Left lung (tissue), 10 donors: Measurements from ENCODE around the gene LMAN1L. TPM values are rescaled to one million over a fixed set of nuclear protein-coding genes. Genes with fewer than 3 reads are reported as not detected.
A peak's percentile ranks its signal among the peaks of the same experiment; 100 is the strongest.

Experiments
- ATAC-seq: fragments of 200-7000 bp; cut with Tn5 transposase; one replicate; pipeline ENCODE4 v1.9.1; 2020; ENCODE audit warnings: moderate library complexity
- DNase-seq, 4 donors: peaks; one replicate each; pipeline ENCODE4 v3.0.0-alpha.2; 2013 to 2020
- H3K27ac ChIP-seq, 2 donors: fragments of 200-600 bp; sonication (generic) in 1 of 2; one replicate each; pipeline versions ENCODE4 v1.5.0 to v1.8.0; 2020 to 2021
- H3K27me3 ChIP-seq, 2 donors: fragments of 200-600 bp; sonication (generic) in 1 of 2; one replicate each; pipeline versions ENCODE4 v1.5.0 to v1.8.0; 2020 to 2021
- H3K36me3 ChIP-seq, 2 donors: fragments of 200-600 bp; sonication (generic) in 1 of 2; one replicate each; pipeline versions ENCODE4 v1.5.0 to v1.8.0; 2020 to 2021
- H3K4me1 ChIP-seq, 2 donors: fragments of 200-600 bp; one replicate each; pipeline ENCODE4 v1.8.0; 2021
- H3K4me3 ChIP-seq, 2 donors: fragments of 200-600 bp; sonication (generic) in 1 of 2; one replicate each; pipeline versions ENCODE4 v1.5.0 to v1.8.0; 2020 to 2021; ENCODE audit warnings: mild to moderate bottlenecking in 1 of 2
- H3K9me3 ChIP-seq, 2 donors: fragments of 200-600 bp; sonication (generic) in 1 of 2; one replicate each; pipeline versions ENCODE4 v1.5.0 to v1.8.0; 2020 to 2021
- intact Hi-C, 2 donors: fragments of 100-400 bp; cut with DNase I; formaldehyde crosslinking; loops; one replicate each; pipeline versions ENCODE4 v1.11.2 to v1.14.2; 2022
- polyA plus RNA-seq, 6 donors: library from polyadenylated mRNA; unstranded; fragments of 120-200 nt; gene quantifications; one replicate each; pipeline ENCODE4 v1.2.1, GENCODE V29; 2013; ENCODE audit not compliant: insufficient read length in 6 of 6
- total RNA-seq, 2 donors: library from RNA; stranded (reverse); fragmentation: NEBNext Ultra II Directional; extraction: Animal tissue kit (Norgen Biotek cat#: 25700); gene quantifications; one replicate each; pipeline ENCODE4 v1.2.1, GENCODE V29; 2021
- TF ChIP-seq, protein P1 (sequence below), 2 donors: fragments of 200-600 bp; sonication (generic) in 1 of 2; IDR thresholded peaks; one replicate each; pipeline versions ENCODE4 v1.5.0 to v1.8.0; 2021; ENCODE audit warnings: antibody characterized with exemption in 2 of 2
- donor health status: DM: no; HTN: yes; CAD: no.
- donor health status: DM: no; HTN: no; CAD: no.

Gene LMAN1L
- total and polyA plus RNA-seq, 8 donors: 0.08 to 0.39 (median 0.32) TPM; not detected in 5

DNA sequence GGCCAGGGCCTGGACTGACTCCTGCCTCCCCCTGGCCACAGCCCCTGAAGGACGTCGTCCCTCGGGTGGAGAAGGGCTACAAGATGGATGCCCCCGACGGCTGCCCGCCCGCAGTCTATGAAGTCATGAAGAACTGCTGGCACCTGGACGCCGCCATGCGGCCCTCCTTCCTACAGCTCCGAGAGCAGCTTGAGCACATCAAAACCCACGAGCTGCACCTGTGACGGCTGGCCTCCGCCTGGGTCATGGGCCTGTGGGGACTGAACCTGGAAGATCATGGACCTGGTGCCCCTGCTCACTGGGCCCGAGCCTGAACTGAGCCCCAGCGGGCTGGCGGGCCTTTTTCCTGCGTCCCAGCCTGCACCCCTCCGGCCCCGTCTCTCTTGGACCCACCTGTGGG, 10.3 kb upstream of the LMAN1L start:
- DNase-seq (peak in 1 of 4 donors; percentile 79), ATAC-seq (no peak)
- Histone ChIP-seq H3K36me3 (peaks cover 0 to 70% of the 10 kb centered on the region in 2 donors), H3K9me3 (no peaks in the 10 kb centered on the region), H3K4me3 (no peak overlapping the region), H3K27ac (no peak overlapping the region), H3K27me3 (no peaks in the 10 kb centered on the region), H3K4me1 (peaks cover 7 to 34% of the 10 kb centered on the region in 2 donors)
- TF ChIP-seq, protein P1, sequence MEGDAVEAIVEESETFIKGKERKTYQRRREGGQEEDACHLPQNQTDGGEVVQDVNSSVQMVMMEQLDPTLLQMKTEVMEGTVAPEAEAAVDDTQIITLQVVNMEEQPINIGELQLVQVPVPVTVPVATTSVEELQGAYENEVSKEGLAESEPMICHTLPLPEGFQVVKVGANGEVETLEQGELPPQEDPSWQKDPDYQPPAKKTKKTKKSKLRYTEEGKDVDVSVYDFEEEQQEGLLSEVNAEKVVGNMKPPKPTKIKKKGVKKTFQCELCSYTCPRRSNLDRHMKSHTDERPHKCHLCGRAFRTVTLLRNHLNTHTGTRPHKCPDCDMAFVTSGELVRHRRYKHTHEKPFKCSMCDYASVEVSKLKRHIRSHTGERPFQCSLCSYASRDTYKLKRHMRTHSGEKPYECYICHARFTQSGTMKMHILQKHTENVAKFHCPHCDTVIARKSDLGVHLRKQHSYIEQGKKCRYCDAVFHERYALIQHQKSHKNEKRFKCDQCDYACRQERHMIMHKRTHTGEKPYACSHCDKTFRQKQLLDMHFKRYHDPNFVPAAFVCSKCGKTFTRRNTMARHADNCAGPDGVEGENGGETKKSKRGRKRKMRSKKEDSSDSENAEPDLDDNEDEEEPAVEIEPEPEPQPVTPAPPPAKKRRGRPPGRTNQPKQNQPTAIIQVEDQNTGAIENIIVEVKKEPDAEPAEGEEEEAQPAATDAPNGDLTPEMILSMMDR (IDR thresholded peaks at IDR 0.05): no peak
- intact Hi-C loops: no loop called here

DNA sequence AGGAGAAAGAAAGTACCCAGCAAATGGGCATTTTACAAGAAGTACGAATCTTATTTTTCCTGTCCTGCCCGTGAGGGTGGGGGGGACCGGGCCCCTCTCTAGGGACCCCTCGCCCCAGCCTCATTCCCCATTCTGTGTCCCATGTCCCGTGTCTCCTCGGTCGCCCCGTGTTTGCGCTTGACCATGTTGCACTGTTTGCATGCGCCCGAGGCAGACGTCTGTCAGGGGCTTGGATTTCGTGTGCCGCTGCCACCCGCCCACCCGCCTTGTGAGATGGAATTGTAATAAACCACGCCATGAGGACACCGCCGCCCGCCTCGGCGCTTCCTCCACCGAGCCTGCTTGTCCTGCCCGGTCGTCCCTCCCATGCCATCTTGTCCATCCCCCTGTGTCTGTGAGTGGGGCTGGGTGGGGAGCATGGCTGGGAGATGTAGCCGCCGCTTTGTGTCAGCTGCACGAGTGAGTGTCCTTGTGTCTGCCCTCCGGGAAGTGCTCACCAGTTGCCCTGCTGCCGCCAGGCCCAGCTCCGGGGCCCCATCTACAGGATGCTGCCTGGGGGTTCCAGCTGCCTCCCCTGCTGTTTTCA, 9.7 kb upstream of the LMAN1L start:
- no peaks in the 10 kb centered on the region for H3K27me3 ChIP-seq
- DNase-seq (peak in 1 of 4 donors; percentile 72), ATAC-seq (no peak)
- TF ChIP-seq, protein P1 (IDR thresholded peaks at IDR 0.05): no peak
- H3K4me3 ChIP-seq: no peak overlapping the region
- intact Hi-C loops: no loop called here
- H3K27ac ChIP-seq: no peak overlapping the region
- H3K4me1 ChIP-seq: peaks cover 7 to 29% of the 10 kb centered on the region in 2 donors
- H3K36me3 ChIP-seq: peaks cover 0 to 67% of the 10 kb centered on the region in 2 donors
- H3K9me3 ChIP-seq: no peaks in the 10 kb centered on the region

DNA sequence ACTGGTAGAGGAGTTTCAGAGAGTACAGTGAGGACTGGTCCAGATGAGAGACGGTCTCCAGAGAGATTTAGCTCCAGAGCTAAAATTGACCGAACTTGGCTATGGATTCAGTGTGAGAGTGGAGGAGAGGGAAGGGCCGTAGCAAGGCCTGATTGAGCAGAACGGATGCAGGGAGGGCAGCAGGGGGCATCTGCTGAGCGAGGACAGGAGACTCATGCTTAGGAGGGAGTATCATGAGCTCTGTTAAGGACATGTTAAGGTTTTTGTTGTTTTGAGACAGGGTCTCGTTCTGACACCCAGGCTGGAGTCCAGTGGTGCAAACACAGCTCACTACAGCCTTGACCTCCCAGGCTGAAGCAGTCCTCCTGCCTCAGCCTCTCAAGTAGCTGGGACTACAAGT, 7.7 kb upstream of the LMAN1L start:
- peak in 1 of 4 donors; percentile 12 for DNase-seq
- H3K4me1 ChIP-seq: peaks cover 2 to 10% of the 10 kb centered on the region in 2 donors
- no peak overlapping the region for H3K27ac ChIP-seq
- H3K9me3 ChIP-seq: no peaks in the 10 kb centered on the region
- intact Hi-C loops: no loop called here
- peaks cover 0 to 47% of the 10 kb centered on the region in 2 donors for H3K36me3 ChIP-seq
- no peaks in the 10 kb centered on the region for H3K27me3 ChIP-seq
- ATAC-seq: no peak
- TF ChIP-seq, protein P1 (IDR thresholded peaks at IDR 0.05): no peak
- no peak overlapping the region for H3K4me3 ChIP-seq

DNA sequence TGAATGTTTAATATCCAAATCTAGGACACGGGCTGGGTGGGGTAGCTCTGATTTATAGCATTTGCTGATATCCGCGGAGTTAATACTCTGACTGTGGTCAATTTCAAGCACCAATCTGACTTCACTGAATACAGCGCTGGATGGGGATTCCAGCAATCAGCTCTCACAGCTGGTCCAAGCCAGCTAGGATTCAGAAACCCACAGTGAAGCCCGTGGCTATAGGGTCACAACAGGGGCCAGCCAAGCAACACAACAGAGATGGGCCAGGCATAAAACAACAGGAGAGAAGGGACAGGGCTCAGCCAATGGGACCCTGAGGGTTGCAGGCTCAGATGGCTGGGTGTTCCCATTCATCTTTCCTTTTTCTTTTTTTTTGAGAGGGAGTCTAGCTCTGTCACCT, 5.4 kb upstream of the LMAN1L start:
- DNase-seq (peak in 1 of 4 donors; percentile 4), ATAC-seq (no peak)
- intact Hi-C loops: no loop called here
- no peaks in the 10 kb centered on the region for H3K4me1 ChIP-seq
- H3K9me3 ChIP-seq: no peaks in the 10 kb centered on the region
- H3K36me3 ChIP-seq: peaks cover 0 to 25% of the 10 kb centered on the region in 2 donors
- H3K4me3 ChIP-seq: no peak overlapping the region
- no peak overlapping the region for H3K27ac ChIP-seq
- TF ChIP-seq, protein P1 (IDR thresholded peaks at IDR 0.05): no peak
- no peaks in the 10 kb centered on the region for H3K27me3 ChIP-seq

DNA sequence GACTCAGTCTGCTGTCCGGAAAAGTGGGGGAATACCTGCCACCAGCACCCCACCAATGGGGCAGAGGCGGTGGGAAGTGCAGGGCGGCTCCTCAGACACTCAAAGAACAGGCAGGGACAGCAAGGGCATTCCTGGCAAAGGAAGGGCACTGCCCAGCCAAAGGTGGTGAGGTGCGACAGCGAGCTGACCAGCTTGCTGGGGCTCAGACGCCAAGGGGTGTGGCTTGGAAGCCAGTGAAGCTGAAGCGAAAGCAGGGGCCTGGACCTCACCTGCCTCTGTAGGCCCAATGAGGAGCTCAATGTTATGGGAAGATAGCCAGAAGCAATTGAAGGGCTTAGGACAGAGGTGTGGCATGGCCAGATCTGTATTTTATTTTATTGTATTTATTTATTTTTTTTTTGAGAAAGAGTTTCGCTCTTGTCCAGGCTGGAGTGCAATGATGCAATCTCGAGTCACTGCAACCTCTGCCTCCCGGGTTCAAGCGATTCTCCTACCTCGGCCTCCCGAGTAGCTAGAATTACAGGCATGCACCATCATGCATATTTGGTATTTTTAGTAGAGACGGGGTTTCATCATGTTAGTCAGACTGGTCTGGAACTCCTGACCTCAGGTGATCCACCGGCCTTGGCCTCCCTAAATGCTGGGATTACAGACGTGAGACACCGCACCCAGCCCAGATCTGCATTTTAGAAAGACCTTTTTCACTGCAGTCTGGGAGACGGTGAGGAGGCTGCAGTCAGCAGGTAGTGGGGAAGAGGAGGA, 4.4 kb upstream of the LMAN1L start:
- no peaks in the 10 kb centered on the region for H3K9me3 ChIP-seq
- ATAC-seq (peak; percentile 91), DNase-seq (peak in 2 of 4 donors; percentile 59 to 80)
- no peaks in the 10 kb centered on the region for H3K4me1 ChIP-seq
- no peaks in the 10 kb centered on the region for H3K27me3 ChIP-seq
- no peak overlapping the region for H3K4me3 ChIP-seq
- no peak overlapping the region for H3K27ac ChIP-seq
- TF ChIP-seq, protein P1 (IDR thresholded peaks at IDR 0.05): no peak
- intact Hi-C loops: no loop called here
- H3K36me3 ChIP-seq: peaks cover 0 to 16% of the 10 kb centered on the region in 2 donors
